22Rv1 (cell line): Measurements from ENCODE around the gene RXYLT1.

Experiments used
- ZFX ChIP-seq: fragments of 450-650 bp; IDR thresholded peaks from 2 replicates; pipeline ENCODE4 v1.6.1; 2017; ENCODE audit warnings: antibody characterized with exemption, borderline replicate concordance
- TF ChIP-seq, protein P1 (sequence below): fragments of 450-650 bp; IDR thresholded peaks from 2 replicates; pipeline ENCODE4 v1.5.1; 2017; ENCODE audit warnings: mild to moderate bottlenecking

- TF ChIP-seq, protein P1, sequence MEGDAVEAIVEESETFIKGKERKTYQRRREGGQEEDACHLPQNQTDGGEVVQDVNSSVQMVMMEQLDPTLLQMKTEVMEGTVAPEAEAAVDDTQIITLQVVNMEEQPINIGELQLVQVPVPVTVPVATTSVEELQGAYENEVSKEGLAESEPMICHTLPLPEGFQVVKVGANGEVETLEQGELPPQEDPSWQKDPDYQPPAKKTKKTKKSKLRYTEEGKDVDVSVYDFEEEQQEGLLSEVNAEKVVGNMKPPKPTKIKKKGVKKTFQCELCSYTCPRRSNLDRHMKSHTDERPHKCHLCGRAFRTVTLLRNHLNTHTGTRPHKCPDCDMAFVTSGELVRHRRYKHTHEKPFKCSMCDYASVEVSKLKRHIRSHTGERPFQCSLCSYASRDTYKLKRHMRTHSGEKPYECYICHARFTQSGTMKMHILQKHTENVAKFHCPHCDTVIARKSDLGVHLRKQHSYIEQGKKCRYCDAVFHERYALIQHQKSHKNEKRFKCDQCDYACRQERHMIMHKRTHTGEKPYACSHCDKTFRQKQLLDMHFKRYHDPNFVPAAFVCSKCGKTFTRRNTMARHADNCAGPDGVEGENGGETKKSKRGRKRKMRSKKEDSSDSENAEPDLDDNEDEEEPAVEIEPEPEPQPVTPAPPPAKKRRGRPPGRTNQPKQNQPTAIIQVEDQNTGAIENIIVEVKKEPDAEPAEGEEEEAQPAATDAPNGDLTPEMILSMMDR = no peak
- TF ChIP-seq ZFX = no peak
These were observed 12.6 kb downstream of the RXYLT1 start for GRCh38 chr12:63792338-63792737.
